HepG2 (cell line): ENCODE results near the gene SMAP2.

Experiments used
- BCL6 ChIP-seq: IDR thresholded peaks from 2 replicates; pipeline ENCODE4 v1.6.1; 2016; ENCODE audit warnings: missing genetic modification reagents, missing compliant biosample characterization
- EZH2 ChIP-seq: conservative IDR thresholded peaks from 2 replicates; pipeline ENCODE4 v1.6.1; 2012; ENCODE audit warnings: mild to moderate bottlenecking, low read depth, low read length, moderate library complexity
- ZNF841 ChIP-seq: sonication (generic); formaldehyde crosslinking; IDR thresholded peaks from 2 replicates; pipeline ENCODE4 v1.8.1; 2023; ENCODE audit warnings: missing genetic modification reagents, borderline replicate concordance
- TF ChIP-seq, protein P1 (sequence below): sonication (generic); formaldehyde crosslinking; IDR thresholded peaks from 2 replicates; pipeline ENCODE4 v1.5.0; 2020; ENCODE audit warnings: mild to moderate bottlenecking, missing genetic modification reagents, moderate library complexity
- TF ChIP-seq, protein P2 (sequence below): IDR thresholded peaks from 2 replicates; pipeline ENCODE4 v1.6.1; 2012; ENCODE audit warnings: inconsistent platforms

- TF ChIP-seq EZH2 (no peak), ZNF841 (CRISPR knock-in tag) (no peak), BCL6 (no peak)
- TF ChIP-seq, protein P1, sequence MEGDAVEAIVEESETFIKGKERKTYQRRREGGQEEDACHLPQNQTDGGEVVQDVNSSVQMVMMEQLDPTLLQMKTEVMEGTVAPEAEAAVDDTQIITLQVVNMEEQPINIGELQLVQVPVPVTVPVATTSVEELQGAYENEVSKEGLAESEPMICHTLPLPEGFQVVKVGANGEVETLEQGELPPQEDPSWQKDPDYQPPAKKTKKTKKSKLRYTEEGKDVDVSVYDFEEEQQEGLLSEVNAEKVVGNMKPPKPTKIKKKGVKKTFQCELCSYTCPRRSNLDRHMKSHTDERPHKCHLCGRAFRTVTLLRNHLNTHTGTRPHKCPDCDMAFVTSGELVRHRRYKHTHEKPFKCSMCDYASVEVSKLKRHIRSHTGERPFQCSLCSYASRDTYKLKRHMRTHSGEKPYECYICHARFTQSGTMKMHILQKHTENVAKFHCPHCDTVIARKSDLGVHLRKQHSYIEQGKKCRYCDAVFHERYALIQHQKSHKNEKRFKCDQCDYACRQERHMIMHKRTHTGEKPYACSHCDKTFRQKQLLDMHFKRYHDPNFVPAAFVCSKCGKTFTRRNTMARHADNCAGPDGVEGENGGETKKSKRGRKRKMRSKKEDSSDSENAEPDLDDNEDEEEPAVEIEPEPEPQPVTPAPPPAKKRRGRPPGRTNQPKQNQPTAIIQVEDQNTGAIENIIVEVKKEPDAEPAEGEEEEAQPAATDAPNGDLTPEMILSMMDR (CRISPR knock-in tag) = no peak
- TF ChIP-seq, protein P2, sequence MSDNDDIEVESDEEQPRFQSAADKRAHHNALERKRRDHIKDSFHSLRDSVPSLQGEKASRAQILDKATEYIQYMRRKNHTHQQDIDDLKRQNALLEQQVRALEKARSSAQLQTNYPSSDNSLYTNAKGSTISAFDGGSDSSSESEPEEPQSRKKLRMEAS = no peak
Measured at GRCh38 chr1:40352126-40352525, 21.4 kb upstream of the SMAP2 start.
